Measurements from ENCODE around the gene TMEM120A. TPM values are rescaled to one million over a fixed set of nuclear protein-coding genes. Genes with fewer than 3 reads are reported as not detected.

The TMEM120A gene
- total and polyA plus RNA-seq, 2 experiments from 2014 or later, result 24.6 to 56.9 TPM

DNA sequence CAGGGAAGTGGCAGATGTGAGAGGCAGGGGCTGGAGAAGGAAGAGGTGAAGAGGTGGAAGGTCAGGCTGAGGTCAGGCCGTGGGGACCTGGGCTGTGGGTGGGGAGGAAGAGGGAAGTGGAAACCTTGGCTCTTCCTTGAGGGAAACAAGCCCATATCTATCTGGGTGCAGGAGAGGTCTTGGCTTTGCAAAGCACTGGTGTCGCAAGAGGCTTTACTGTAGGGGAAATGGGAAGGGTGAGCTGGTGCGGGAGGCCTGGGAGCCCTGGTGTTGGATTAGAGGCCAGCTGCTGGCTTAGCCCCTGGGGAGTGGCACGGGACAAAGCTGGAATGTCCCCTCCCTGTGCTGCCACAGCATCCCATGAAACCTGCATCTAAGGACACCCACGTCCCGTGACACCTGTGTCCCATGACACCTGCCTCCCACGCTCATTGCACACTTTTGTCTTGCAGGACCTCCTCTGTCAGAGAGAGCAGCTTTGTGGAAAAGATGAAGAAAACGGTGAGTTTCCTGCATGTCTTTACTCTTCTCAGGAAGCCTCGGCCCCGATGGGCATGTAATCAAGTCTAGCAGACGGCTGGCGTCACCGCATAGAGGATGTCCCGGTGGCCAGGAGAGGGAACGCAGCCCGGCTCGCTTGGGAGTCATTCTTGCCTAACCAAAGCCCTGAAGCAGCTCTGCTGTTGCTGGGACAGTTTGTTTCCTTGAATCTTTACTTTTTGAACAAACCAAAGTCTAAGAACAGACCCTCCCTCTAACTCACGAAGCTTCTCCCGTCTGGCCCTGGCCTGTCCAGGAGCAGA, 22.2 kb downstream of the TMEM120A start:
- Histone ChIP-seq H3K9me3 (ENCODE audit: low read depth) (no peaks in the 10 kb centered on the region), H3K4me1 (ENCODE audit: low read depth) (peaks cover 11% of the 10 kb centered on the region), H3K36me3 (no peaks in the 10 kb centered on the region), H3K27ac (peak overlapping the region; percentile 63), H3K27me3 (no peaks in the 10 kb centered on the region), H3K4me3 (no peak overlapping the region)
- peak; percentile 33 to 67 for DNase-seq (ENCODE audit: low read depth in 1 of 2, low spot score in 1 of 2)
- peak; percentile 9 for TF ChIP-seq CTCF (IDR thresholded peaks at IDR 0.05; ENCODE audit: low read depth, low read length)

DNA sequence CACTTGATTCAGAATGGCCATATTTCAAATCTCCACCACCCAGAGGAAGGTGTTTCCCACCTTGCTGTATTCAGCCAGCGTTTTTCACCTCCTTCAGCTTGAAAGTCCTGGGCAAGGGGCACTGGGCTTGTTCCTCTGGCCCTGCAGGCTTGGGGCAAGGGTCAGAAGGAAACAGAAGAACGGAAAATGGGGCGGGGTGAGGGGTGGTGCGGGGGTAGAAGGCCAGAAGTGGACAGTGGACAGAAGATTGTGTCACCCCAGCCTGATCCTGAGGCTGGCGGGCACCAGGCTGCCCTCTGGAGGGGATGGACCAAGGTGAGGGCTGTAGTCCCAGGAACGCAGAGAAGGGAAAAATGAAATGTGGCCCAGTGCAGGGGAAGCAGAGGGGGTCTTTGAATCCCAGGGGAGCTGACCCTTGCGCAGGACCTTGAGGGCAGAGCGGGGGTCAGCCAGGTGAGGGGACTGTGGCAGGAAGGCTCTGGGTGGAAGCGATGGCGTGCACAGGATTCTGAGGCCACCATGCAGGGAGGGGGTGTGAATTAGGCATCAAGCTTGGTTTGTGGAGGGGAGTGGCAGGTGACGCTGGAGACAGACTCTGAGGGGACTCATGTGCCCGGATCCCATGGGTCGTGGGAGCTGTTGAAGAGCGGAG, 23.0 kb downstream of the TMEM120A start:
- TF ChIP-seq CTCF (IDR thresholded peaks at IDR 0.05; ENCODE audit: low read depth, low read length), result no peak
- Histone ChIP-seq H3K36me3 (no peaks in the 10 kb centered on the region), H3K27ac (peak overlapping the region; percentile 63), H3K27me3 (no peaks in the 10 kb centered on the region), H3K4me3 (no peak overlapping the region), H3K4me1 (ENCODE audit: low read depth) (peaks cover 11% of the 10 kb centered on the region), H3K9me3 (ENCODE audit: low read depth) (no peaks in the 10 kb centered on the region)
- DNase-seq (ENCODE audit: low read depth in 1 of 2, low spot score in 1 of 2), result no peak

GRCh38 chr7:75969704-75970498, 24.5 kb downstream of the TMEM120A start:
- Histone ChIP-seq H3K9me3 (ENCODE audit: low read depth) (no peaks in the 10 kb centered on the region), H3K36me3 (no peaks in the 10 kb centered on the region), H3K4me1 (ENCODE audit: low read depth) (peaks cover 23% of the 10 kb centered on the region), H3K4me3 (no peak overlapping the region), H3K27me3 (no peaks in the 10 kb centered on the region), H3K27ac (no peak overlapping the region)
- DNase-seq (ENCODE audit: low read depth in 1 of 2, low spot score in 1 of 2), result no peak
- no peak for TF ChIP-seq CTCF (IDR thresholded peaks at IDR 0.05; ENCODE audit: low read depth, low read length)

DNA sequence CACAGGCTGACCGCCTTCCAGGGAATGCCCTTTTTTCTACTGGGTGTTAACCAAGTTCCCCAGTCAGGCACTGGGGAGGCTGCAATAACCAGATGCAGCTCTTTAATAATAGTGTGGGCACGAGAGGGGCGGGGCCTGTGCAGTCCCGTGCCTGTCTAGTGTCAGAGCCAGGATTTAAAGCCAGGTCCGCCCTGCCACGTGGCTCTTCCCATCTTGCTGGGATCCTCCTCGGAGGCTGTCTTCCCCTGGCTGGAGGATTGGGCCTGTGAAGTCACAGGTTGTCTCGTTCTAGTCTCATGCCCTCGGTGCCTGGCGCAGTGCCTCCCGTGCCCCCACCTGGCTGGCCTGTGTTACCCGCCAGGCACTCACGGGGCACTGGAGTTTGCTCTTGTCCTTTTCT, 25.2 kb downstream of the TMEM120A start:
- H3K9me3 ChIP-seq (ENCODE audit: low read depth), result no peaks in the 10 kb centered on the region
- H3K36me3 ChIP-seq, result no peaks in the 10 kb centered on the region
- no peaks in the 10 kb centered on the region for H3K27me3 ChIP-seq
- no peak overlapping the region for H3K4me3 ChIP-seq
- no peak overlapping the region for H3K27ac ChIP-seq
- peaks cover 23% of the 10 kb centered on the region for H3K4me1 ChIP-seq (ENCODE audit: low read depth)
- no peak for TF ChIP-seq CTCF (IDR thresholded peaks at IDR 0.05; ENCODE audit: low read depth, low read length)
- no peak for DNase-seq (ENCODE audit: low read depth in 1 of 2, low spot score in 1 of 2)

GRCh38 chr7:75968561-75969001, 25.8 kb downstream of the TMEM120A start:
- Histone ChIP-seq H3K4me1 (ENCODE audit: low read depth) (peaks cover 24% of the 10 kb centered on the region), H3K27ac (no peak overlapping the region)

More at GRCh38 chr7:75968561-75969001, 25.8 kb downstream of the TMEM120A start:
- no peak overlapping the region for H3K4me3 ChIP-seq
- H3K9me3 ChIP-seq (ENCODE audit: low read depth), result no peaks in the 10 kb centered on the region
- H3K36me3 ChIP-seq, result no peaks in the 10 kb centered on the region
- no peak for TF ChIP-seq CTCF (IDR thresholded peaks at IDR 0.05; ENCODE audit: low read depth, low read length)
- DNase-seq (ENCODE audit: low read depth in 1 of 2, low spot score in 1 of 2), result no peak
- H3K27me3 ChIP-seq, result no peaks in the 10 kb centered on the region

All from cardiac muscle cell (in vitro differentiated cells and primary cell).